KG1 (cell line): ENCODE results near the gene DTD1.
A peak's percentile ranks its signal among the peaks of the same experiment; 100 is the strongest.

Experiments used
- DNase-seq: peaks from one replicate; lab custom pipeline; 2025; lab: John Stamatoyannopoulos, UW

The DTD1 gene

GRCh38 chr20:18615020-18615650, 27.3 kb downstream of the DTD1 start:
- DNase-seq = no peak

GRCh38 chr20:18621004-18621403, 33.1 kb downstream of the DTD1 start:
- DNase-seq = no peak

- DNase-seq = no peak
These were observed 35.5 kb downstream of the DTD1 start for GRCh38 chr20:18623156-18623910.

GRCh38 chr20:18624948-18625347, 37.1 kb downstream of the DTD1 start:
- DNase-seq = no peak

- no peak for DNase-seq
These were observed 38.2 kb downstream of the DTD1 start for GRCh38 chr20:18625907-18626655.

- no peak for DNase-seq
These were observed 40.6 kb downstream of the DTD1 start for GRCh38 chr20:18628330-18628920.

- peak; percentile 45 for DNase-seq
These were observed 44.4 kb downstream of the DTD1 start for GRCh38 chr20:18632196-18632789.

- DNase-seq = no peak
These were observed 45.6 kb downstream of the DTD1 start for GRCh38 chr20:18633411-18633810.

- no peak for DNase-seq
These were observed 46.6 kb downstream of the DTD1 start for GRCh38 chr20:18634501-18634900.

GRCh38 chr20:18635380-18635779, 47.5 kb downstream of the DTD1 start:
- no peak for DNase-seq

- no peak for DNase-seq
These were observed 49.4 kb downstream of the DTD1 start for GRCh38 chr20:18637224-18637623.

- DNase-seq = no peak
These were observed 50.9 kb downstream of the DTD1 start for GRCh38 chr20:18638768-18639167.

- no peak for DNase-seq
These were observed 51.7 kb downstream of the DTD1 start for GRCh38 chr20:18639501-18639979.

- DNase-seq = no peak
These were observed 57.4 kb downstream of the DTD1 start for GRCh38 chr20:18645196-18645745.

- no peak for DNase-seq
These were observed 58.0 kb downstream of the DTD1 start for GRCh38 chr20:18645851-18646250.

GRCh38 chr20:18647777-18648176, 59.9 kb downstream of the DTD1 start:
- DNase-seq = no peak

GRCh38 chr20:18650224-18650623, 62.4 kb downstream of the DTD1 start:
- DNase-seq = no peak

- no peak for DNase-seq
These were observed 66.0 kb downstream of the DTD1 start for GRCh38 chr20:18653736-18654447.

- no peak for DNase-seq
These were observed 66.6 kb downstream of the DTD1 start for GRCh38 chr20:18654448-18654773.

GRCh38 chr20:18657575-18657974, 69.7 kb downstream of the DTD1 start:
- DNase-seq = no peak
